Stimulated activated CD8-positive, alpha-beta memory T cell treated with anti-CD3 and anti-CD28 coated beads, Interleukin-7, amount 100 ng/mL, for 4 hours (primary cell): Measurements from ENCODE around the gene ZFHX3.
"Not testable (repeated sequence)": the region's sequence is repeated elsewhere in the genome, so short reads cannot be mapped to it uniquely, and the experiment has no call there.

Source experiments
- DNase-seq, 2 donors: peaks; one replicate each; pipeline ENCODE4 v3.0.0-alpha.2; 2020; ENCODE audit warnings: low read depth in 2 of 2

The ZFHX3 gene, protein sequence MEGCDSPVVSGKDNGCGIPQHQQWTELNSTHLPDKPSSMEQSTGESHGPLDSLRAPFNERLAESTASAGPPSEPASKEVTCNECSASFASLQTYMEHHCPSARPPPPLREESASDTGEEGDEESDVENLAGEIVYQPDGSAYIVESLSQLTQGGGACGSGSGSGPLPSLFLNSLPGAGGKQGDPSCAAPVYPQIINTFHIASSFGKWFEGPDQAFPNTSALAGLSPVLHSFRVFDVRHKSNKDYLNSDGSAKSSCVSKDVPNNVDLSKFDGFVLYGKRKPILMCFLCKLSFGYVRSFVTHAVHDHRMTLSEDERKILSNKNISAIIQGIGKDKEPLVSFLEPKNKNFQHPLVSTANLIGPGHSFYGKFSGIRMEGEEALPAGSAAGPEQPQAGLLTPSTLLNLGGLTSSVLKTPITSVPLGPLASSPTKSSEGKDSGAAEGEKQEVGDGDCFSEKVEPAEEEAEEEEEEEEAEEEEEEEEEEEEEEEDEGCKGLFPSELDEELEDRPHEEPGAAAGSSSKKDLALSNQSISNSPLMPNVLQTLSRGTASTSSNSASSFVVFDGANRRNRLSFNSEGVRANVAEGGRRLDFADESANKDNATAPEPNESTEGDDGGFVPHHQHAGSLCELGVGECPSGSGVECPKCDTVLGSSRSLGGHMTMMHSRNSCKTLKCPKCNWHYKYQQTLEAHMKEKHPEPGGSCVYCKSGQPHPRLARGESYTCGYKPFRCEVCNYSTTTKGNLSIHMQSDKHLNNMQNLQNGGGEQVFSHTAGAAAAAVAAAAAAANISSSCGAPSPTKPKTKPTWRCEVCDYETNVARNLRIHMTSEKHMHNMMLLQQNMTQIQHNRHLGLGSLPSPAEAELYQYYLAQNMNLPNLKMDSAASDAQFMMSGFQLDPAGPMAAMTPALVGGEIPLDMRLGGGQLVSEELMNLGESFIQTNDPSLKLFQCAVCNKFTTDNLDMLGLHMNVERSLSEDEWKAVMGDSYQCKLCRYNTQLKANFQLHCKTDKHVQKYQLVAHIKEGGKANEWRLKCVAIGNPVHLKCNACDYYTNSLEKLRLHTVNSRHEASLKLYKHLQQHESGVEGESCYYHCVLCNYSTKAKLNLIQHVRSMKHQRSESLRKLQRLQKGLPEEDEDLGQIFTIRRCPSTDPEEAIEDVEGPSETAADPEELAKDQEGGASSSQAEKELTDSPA (N-terminal part only)

GRCh38 chr16:73047536-73048291, at the start of gene ZFHX3:
ZFHX3 (minus strand) TSS chr16:73048128; CDS start chr16:72960145, 87,983 bp downstream.
- DNase-seq = peak; percentile 8 to 19

DNA sequence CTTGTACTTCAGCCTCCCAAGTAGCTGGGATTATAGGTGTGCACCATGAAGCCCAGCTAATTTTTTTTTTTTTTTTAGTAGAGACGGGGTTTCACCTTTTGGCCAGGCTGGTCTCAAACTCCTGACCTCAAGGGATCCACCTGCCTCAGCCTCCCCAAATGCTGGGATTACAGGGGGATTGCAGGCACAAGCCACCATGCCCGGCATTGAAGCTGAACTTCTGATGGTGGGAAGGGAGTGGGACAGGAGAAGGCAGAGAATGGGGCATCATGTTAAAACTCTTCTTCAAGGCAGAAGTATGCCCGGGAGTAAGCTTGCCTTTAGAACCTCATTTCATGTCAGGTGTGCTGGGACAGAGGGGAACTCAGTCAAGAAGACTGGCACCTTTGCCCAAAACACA, 48.6 kb upstream of the ZFHX3 start:
- no peak for DNase-seq

DNA sequence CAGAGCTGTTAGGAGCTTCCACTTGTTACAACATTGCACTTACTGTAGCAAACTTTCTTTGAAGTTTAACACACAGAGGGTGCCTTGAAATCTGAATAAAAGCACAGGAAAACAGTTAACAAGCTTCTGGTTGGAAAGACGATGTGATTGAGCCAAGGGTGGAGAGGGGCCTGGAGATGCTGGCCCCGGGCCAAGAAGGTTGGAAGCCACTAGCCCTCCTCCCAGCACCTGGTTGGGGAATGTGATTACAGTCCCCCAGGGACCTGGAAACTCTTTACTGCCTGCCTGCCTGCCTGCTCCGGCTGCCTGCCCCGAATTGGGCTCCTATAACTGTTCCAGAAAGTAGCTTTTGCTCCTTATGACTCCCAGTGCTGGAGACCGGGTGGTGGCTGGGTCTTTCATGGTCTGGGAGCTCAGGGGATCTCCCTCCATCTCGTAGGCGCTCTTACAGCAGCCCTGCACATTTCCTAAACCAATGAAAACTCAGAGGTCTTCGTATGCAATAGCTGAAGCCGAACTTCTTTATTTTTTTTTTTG, 48.0 kb upstream of the ZFHX3 start:
- DNase-seq = no peak

DNA sequence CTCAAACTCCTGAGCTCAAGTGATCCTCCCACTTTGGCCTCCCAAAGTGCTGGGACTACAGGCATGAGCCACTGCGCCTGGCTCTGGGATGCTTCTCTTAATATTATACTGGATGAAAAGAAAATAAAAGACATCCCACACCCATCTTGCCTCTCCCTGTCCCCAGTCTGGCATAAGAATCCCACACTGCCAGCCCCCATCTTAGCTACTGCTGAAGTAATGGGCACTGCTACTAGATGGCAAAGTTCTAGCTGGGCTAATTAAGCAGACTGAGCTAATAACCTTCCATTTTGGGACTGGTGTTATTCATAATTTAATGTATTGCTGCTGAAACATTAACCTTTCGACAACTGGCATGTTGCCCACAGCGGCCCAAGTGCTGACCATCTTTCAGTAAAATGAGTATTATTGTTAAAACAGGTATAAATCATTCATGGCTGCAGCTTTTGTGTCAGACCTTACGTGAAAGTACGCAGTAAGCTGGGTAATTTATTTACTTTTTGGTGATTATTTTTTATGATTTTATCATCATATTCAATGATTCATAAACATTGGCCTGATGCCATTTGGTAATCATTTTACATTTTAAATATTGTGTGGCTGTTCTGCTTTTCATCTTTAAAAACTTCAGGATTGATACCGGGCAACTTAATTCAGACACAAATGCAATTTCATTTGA, 47.4 kb upstream of the ZFHX3 start:
- DNase-seq = no peak

- no peak for DNase-seq
Observed at GRCh38 chr16:73094371-73094770, 46.4 kb upstream of the ZFHX3 start.

DNA sequence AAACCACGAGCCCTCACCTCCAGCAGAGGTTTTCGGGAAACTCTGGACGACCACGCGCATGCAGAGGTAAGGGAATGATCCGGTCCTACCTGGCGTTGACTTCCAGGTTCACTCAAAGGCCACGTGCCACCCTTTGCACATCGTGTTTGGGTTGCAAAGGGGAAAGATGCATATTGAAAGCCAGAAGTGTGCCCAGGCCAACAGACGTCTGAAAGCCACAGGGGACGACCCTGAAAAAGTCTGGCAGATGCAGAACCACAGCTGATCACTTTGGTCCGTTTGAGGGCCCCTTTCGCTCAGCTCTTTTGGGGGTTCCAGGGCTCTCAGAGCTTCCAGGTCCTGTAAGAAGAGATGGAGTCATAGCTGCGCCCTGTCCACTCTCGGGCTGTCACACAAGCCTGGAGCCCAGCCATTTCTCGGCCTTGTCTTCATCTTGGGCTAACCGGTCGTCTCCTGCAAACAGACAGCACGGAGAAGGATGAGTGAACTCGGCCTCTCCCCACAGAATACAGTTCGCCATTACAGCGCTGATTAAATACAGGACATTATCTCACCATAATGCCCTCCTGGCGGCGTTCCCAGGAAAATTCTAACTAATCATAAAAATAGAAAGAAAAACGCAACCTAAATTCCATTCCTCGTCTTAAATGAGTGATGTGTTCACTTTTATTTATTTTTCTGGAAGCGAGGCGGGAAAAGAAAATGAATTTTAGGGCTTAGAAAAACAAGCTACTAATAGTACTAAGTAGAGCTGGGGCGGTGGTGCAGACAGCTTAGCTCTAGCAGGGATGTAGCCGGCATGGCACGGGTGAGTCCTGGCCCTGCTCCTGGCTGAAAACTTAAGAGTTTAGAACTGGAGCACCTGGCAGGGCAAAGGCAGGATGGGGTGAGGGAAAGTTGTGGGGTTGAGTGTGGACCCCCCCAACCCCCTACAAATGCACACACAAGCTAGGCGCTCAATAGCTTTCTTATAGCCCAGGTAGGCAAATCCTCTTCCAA, 45.5 kb upstream of the ZFHX3 start:
- no peak for DNase-seq

GRCh38 chr16:73092236-73092781, 44.4 kb upstream of the ZFHX3 start:
- DNase-seq = no peak

DNA sequence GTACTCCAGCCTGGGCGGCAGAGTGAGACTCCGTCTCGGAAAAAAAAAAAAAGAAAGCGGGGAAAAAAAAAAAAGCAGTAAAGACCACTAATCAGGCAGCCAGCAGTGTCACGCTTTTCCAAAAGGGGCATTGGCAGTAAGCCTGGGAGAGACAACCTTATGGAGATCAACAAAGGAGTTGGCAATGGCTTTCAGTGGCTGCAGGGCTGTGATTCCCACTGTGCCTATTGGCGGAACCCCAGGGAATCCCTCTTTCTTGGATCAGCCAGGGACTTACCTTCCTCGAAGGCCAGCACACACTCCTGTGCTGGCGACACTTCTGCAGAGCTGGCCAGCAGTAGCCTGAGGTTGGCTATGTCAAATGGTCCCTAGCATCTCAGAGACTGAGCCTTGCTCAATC, 43.2 kb upstream of the ZFHX3 start:
- DNase-seq = no peak

- no peak for DNase-seq
Observed at GRCh38 chr16:73089420-73089819, 41.5 kb upstream of the ZFHX3 start.

- no peak for DNase-seq
Observed at GRCh38 chr16:73086108-73086507, 38.2 kb upstream of the ZFHX3 start.

- no peak for DNase-seq
Observed at GRCh38 chr16:73083271-73083670, 35.3 kb upstream of the ZFHX3 start.

DNA sequence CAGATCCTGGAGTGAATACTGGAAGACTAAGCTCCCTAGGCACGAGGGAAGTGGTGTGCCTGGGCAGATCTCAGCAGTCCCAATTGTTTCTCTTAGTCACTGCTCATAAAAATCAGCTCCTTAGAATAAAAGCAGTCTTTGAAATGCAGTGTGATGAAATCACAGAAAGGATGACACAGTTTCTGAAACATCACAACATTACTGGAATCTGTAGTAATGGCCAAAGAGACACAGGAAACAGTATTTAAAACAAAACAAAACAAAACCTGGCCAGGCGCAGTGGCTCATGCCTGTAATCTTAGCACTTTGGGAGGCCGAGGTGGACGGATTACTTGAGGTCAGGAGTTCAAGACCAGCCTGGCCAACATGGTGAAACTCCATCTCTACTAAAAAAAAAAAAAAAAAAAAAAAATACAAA, 34.7 kb upstream of the ZFHX3 start:
- not testable (repeated sequence) for DNase-seq

- DNase-seq = no peak
Observed at GRCh38 chr16:73080931-73081330, 33.0 kb upstream of the ZFHX3 start.

- DNase-seq = no peak
Observed at GRCh38 chr16:73076324-73076810, 28.4 kb upstream of the ZFHX3 start.

DNA sequence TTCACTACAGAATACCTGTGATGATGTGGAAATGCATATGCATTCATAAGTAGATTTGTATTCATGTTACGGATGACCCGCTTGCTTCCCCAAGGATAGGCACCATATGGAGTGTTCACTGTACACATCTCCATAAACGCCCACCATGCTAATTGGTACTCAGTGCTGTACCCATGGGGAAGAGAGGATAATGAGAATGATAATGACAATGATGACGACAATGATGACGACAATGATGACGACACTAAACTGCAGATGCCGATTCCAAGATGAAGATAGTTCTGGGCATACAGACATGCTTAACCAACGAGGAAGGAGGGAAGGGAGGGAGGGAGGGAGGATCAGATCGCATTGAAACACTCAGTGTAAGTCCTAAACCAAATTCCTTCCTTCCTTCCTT, 26.5 kb upstream of the ZFHX3 start:
- no peak for DNase-seq

GRCh38 chr16:73072051-73072450, 24.1 kb upstream of the ZFHX3 start:
- not testable (repeated sequence) for DNase-seq

DNA sequence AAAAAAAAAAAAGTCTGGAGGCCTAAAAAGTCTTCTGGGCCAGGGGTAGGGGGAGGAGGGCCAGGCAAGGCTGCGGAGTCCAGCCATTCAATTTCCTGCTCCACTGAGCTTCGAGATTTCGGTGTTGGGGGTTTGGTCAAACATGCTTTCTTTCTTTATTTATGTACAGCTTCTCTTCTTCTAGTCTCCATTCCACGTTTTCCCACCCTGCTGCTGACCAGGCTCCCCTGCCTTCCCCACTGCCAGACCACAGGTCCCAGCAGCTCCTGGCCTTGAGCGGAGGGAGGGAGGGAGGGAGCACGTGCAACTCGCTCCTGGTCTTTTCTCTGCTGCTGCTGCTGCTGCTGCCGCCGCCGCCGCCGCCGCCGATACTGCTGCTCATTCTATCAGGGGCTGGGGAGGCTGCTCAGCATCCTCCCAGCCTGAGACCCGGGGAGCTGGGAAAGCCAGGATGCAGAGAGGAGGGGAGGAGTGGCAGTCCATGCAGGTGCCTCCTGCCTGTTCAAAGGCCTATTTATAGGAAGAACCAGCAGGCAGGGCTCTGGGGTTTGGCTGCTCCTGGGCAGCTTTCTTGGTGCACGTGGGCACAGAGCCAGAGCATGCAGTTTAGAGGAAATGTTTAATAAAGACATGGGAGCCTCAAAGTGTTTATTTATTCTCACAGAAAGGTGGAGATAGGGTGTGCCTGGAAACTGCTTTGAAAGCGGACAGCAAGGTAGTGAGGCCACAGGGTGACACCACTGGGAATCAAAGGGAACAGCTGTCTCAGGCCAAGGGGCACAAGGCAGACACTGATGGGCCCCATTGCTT, 23.4 kb upstream of the ZFHX3 start:
- DNase-seq = no peak
